ENCODE measurements around the gene ANAPC1. TPM values are rescaled to one million over a fixed set of nuclear protein-coding genes. Genes with fewer than 3 reads are reported as not detected.
A peak's percentile ranks its signal among the peaks of the same experiment; 100 is the strongest.
"Not testable (repeated sequence)": the region's sequence is repeated elsewhere in the genome, so short reads cannot be mapped to it uniquely, and the experiment has no call there.

The ANAPC1 gene
- total RNA-seq, 2 donors from 2014 or later = 49.0 to 50.6 TPM

GRCh38 chr2:111911295-111911977, 27.4 kb upstream of the ANAPC1 start:
- DNase-seq, H3K4me3 Mint-ChIP-seq, H3K4me1 Mint-ChIP-seq: not testable (repeated sequence)

DNA sequence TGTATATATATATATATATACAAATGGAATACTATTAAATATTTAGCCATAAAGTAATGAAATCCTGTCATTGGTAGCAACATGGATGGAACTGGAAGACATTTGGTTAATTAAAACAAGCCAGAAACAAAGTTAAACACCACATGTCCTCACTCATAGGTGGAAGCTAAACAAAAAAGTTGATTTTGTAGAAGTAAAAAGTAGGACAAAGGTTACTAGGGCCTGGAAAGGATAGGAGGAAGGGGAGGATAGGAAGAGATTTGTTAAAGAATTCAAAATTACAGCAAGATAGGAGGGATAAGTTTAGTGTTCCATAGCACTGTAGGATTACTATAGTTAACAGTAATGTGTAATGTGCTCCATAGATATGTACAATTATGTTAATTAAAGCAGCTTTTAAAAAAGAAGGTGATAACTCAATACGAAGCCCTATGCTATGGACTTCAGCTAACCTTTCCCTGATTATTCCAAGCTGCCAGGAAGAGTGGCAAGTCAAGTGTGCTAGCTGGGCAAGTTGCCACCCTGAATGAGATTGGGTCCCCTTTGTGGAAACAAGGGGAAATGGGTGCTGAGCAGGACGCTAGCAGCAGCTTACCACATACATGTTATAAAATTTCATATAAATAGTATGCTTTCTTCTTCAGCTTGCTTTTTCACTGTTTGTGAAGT, 26.8 kb upstream of the ANAPC1 start:
- no peak for DNase-seq
- Mint-ChIP-seq H3K27me3 (no peaks in the 10 kb centered on the region), H3K4me1 (no peaks in the 10 kb centered on the region), H3K4me3 (no peak overlapping the region), H3K27ac (no peak overlapping the region), H3K36me3 (ENCODE audit: low read depth) (peaks cover 2% of the 10 kb centered on the region)
- no peak for ATAC-seq
- no peaks in the 10 kb centered on the region for H3K9me3 ChIP-seq (ENCODE audit: control insufficient read depth, low read length, poor library complexity, severe bottlenecking)

More at GRCh38 chr2:111911295-111911977, 27.4 kb upstream of the ANAPC1 start:
- not testable (repeated sequence) for ATAC-seq; H3K27me3 Mint-ChIP-seq; H3K27ac Mint-ChIP-seq; H3K9me3 ChIP-seq (ENCODE audit: control insufficient read depth, low read length, poor library complexity, severe bottlenecking); H3K36me3 Mint-ChIP-seq (ENCODE audit: low read depth)

DNA sequence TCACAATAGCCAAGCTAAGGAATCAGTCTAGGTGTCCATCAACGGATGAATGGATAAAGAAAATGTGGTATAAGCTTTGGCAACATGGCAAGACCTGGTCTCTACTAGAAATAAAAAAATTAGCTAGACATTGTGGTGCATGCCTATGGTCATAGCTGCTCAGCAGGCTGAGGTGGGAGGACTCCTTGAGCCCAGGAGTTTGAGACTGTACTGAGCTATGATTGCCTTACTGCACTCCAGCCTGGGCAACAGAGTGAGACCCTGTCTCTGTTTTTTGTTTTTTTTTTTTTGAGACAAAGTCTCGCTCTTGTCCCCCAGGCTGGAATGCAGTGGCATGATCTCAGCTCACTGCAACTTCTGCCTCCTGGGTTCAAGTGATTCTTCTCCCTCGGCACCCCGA, 26.0 kb upstream of the ANAPC1 start:
- H3K4me3 Mint-ChIP-seq; H3K9me3 ChIP-seq (ENCODE audit: control insufficient read depth, low read length, poor library complexity, severe bottlenecking); H3K27ac Mint-ChIP-seq; DNase-seq; H3K36me3 Mint-ChIP-seq (ENCODE audit: low read depth); ATAC-seq; H3K27me3 Mint-ChIP-seq; H3K4me1 Mint-ChIP-seq: not testable (repeated sequence)

DNA sequence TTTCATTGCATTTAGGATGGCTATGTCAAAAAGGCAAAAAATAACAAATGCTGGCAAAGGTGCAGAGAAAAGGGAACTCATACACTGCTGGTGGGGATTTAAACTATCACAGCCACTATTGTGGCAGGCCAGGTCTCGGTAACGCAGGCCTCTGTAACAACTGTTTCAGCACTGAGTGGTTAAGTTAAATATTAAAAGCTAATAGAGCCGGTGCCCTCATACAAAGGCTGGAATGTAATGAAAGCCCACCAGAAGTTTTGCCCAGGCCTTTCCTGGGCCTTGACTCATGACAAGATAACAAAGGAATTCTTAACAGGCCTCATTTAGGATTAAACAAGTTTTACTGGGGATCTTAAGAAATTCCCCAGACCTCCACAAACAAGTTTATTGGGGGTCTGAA, 25.1 kb upstream of the ANAPC1 start:
- Mint-ChIP-seq H3K4me1 (no peaks in the 10 kb centered on the region), H3K36me3 (ENCODE audit: low read depth) (no peaks in the 10 kb centered on the region), H3K27me3 (no peaks in the 10 kb centered on the region), H3K4me3 (no peak overlapping the region), H3K27ac (no peak overlapping the region)
- H3K9me3 ChIP-seq (ENCODE audit: control insufficient read depth, low read length, poor library complexity, severe bottlenecking) = no peaks in the 10 kb centered on the region
- ATAC-seq = no peak
- DNase-seq = no peak

GRCh38 chr2:111908578-111908977, 24.6 kb upstream of the ANAPC1 start:
- Mint-ChIP-seq H3K27me3 (no peaks in the 10 kb centered on the region), H3K36me3 (ENCODE audit: low read depth) (no peaks in the 10 kb centered on the region), H3K27ac (no peak overlapping the region), H3K4me1 (no peaks in the 10 kb centered on the region), H3K4me3 (no peak overlapping the region)
- DNase-seq (no peak), ATAC-seq (no peak)
- H3K9me3 ChIP-seq (ENCODE audit: control insufficient read depth, low read length, poor library complexity, severe bottlenecking) = no peaks in the 10 kb centered on the region

DNA sequence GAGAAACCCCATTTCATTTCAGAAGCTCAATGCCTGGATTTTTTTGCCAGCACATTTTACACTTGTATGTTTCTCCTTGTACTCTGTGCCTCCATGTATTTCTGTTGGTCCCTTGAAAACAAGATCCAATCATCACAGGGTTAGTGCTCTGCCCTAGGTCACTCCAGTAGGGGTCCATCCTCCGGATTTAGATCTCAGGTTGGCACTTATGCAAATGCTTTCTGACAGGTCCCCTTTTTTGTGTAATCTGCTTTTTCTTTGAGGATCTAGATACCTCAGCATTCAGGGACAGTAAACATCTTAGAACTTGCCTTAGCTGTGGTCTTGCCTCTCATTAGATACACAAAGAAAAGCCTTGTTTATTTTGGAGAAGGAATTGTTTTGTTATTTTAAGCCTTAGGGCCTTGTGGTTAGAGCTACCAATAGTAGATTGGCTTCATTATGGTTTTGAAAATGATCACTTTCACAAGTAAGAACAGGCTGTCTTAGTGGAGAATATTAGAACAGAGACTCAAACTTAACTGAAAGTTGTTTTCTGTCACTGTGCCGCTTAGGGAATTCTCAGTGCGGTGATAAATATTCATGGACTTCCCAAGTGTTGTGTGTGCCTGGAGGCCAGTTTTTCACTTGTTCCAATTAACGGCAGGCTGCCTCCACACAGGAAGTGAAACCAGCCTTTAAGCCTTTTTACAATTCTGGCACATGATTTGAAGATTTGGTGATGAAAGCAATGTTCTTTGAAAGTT, 22.2 kb upstream of the ANAPC1 start:
- no peaks in the 10 kb centered on the region for H3K9me3 ChIP-seq (ENCODE audit: control insufficient read depth, low read length, poor library complexity, severe bottlenecking)
- Mint-ChIP-seq H3K4me3 (no peak overlapping the region), H3K27me3 (peaks cover 6% of the 10 kb centered on the region), H3K36me3 (ENCODE audit: low read depth) (no peaks in the 10 kb centered on the region), H3K27ac (no peak overlapping the region), H3K4me1 (no peaks in the 10 kb centered on the region)
- ATAC-seq = no peak
- no peak for DNase-seq

DNA sequence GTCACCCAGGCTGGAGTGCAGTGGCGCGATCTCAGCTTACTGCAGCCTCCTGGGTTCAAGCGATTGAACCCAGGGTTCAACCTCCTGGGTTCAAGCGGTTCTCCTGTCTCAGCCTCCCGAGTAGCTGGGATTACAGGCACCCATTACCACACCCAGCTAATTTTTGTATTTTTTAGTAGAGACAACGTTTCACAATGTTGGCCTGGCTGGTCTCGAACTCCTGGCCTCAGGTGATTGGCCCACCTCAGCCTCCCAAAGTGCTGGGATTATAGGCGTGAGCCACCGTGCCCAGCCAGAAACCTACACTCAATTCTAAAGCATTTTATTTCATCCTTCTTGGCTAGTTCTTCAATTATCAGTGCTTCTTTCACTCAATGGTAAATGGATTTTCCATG, 21.5 kb upstream of the ANAPC1 start:
- not testable (repeated sequence) for H3K4me1 Mint-ChIP-seq; ATAC-seq; H3K9me3 ChIP-seq (ENCODE audit: control insufficient read depth, low read length, poor library complexity, severe bottlenecking); H3K27me3 Mint-ChIP-seq; DNase-seq; H3K36me3 Mint-ChIP-seq (ENCODE audit: low read depth); H3K4me3 Mint-ChIP-seq; H3K27ac Mint-ChIP-seq

GRCh38 chr2:111904726-111905474, 20.9 kb upstream of the ANAPC1 start:
- Mint-ChIP-seq H3K36me3 (ENCODE audit: low read depth) (no peaks in the 10 kb centered on the region), H3K4me1 (peaks cover 5% of the 10 kb centered on the region), H3K27ac (no peak overlapping the region), H3K27me3 (peaks cover 6% of the 10 kb centered on the region), H3K4me3 (no peak overlapping the region)
- DNase-seq (no peak), ATAC-seq (no peak)
- H3K9me3 ChIP-seq (ENCODE audit: control insufficient read depth, low read length, poor library complexity, severe bottlenecking) = no peaks in the 10 kb centered on the region

- no peaks in the 10 kb centered on the region for H3K36me3 Mint-ChIP-seq (ENCODE audit: low read depth)
- H3K4me1 Mint-ChIP-seq = peaks cover 5% of the 10 kb centered on the region
- H3K9me3 ChIP-seq (ENCODE audit: control insufficient read depth, low read length, poor library complexity, severe bottlenecking) = no peaks in the 10 kb centered on the region
- ATAC-seq = no peak
- H3K27ac Mint-ChIP-seq = no peak overlapping the region
- peaks cover 6% of the 10 kb centered on the region for H3K27me3 Mint-ChIP-seq
- no peak overlapping the region for H3K4me3 Mint-ChIP-seq
- no peak for DNase-seq
Observed at GRCh38 chr2:111903930-111904439, 20.0 kb upstream of the ANAPC1 start.

GRCh38 chr2:111903516-111903915, 19.5 kb upstream of the ANAPC1 start:
- H3K36me3 Mint-ChIP-seq (ENCODE audit: low read depth) = no peaks in the 10 kb centered on the region
- no peak overlapping the region for H3K4me3 Mint-ChIP-seq
- no peak for DNase-seq
- peaks cover 6% of the 10 kb centered on the region for H3K27me3 Mint-ChIP-seq
- H3K27ac Mint-ChIP-seq = no peak overlapping the region
- peaks cover 5% of the 10 kb centered on the region for H3K4me1 Mint-ChIP-seq
- no peak for ATAC-seq
- H3K9me3 ChIP-seq (ENCODE audit: control insufficient read depth, low read length, poor library complexity, severe bottlenecking) = no peaks in the 10 kb centered on the region

- no peak for DNase-seq
Observed at GRCh38 chr2:111900859-111901258, 16.9 kb upstream of the ANAPC1 start.

GRCh38 chr2:111898703-111899514, 14.9 kb upstream of the ANAPC1 start:
- Mint-ChIP-seq H3K27me3 (peaks cover 18% of the 10 kb centered on the region), H3K4me3 (peak overlapping the region; percentile 86), H3K36me3 (ENCODE audit: low read depth) (no peaks in the 10 kb centered on the region), H3K27ac (no peak overlapping the region), H3K4me1 (peaks cover 7% of the 10 kb centered on the region)
- H3K9me3 ChIP-seq (ENCODE audit: control insufficient read depth, low read length, poor library complexity, severe bottlenecking) = no peaks in the 10 kb centered on the region
- ATAC-seq (peak; percentile 28), DNase-seq (peak in 1 of 3 donors; percentile 17)

More at GRCh38 chr2:111900859-111901258, 16.9 kb upstream of the ANAPC1 start:
- Mint-ChIP-seq H3K27ac (no peak overlapping the region), H3K27me3 (peaks cover 10% of the 10 kb centered on the region), H3K36me3 (ENCODE audit: low read depth) (no peaks in the 10 kb centered on the region), H3K4me1 (peaks cover 7% of the 10 kb centered on the region), H3K4me3 (no peak overlapping the region)
- H3K9me3 ChIP-seq (ENCODE audit: control insufficient read depth, low read length, poor library complexity, severe bottlenecking) = no peaks in the 10 kb centered on the region
- ATAC-seq = no peak

Data from T-helper 17 cell (primary cell).